Lower lobe of right lung (tissue), 2 donors: ENCODE data around the gene ASCL1. TPM values are rescaled to one million over a fixed set of nuclear protein-coding genes. Genes with fewer than 3 reads are reported as not detected.

ENCODE experiments used
- ATAC-seq, 2 donors: fragments of 200-7000 bp; cut with Tn5 transposase; one replicate each; pipeline ENCODE4 v1.9.1; 2020 to 2022; ENCODE audit warnings: mild to moderate bottlenecking in 2 of 2, moderate library complexity in 2 of 2
- DNase-seq: peaks from one replicate; pipeline ENCODE4 v3.0.0-alpha.2; 2020
- H3K27ac ChIP-seq: fragments of 200-600 bp; one replicate; pipeline ENCODE4 v1.8.0; 2022
- H3K27me3 ChIP-seq: fragments of 200-600 bp; one replicate; pipeline ENCODE4 v1.8.0; 2022; ENCODE audit warnings: low read depth
- H3K36me3 ChIP-seq: fragments of 200-600 bp; one replicate; pipeline ENCODE4 v1.8.0; 2022; ENCODE audit warnings: mild to moderate bottlenecking
- H3K4me1 ChIP-seq: fragments of 200-600 bp; one replicate; pipeline ENCODE4 v1.8.0; 2022
- H3K4me3 ChIP-seq: fragments of 200-600 bp; one replicate; pipeline ENCODE4 v1.8.0; 2022; ENCODE audit warnings: mild to moderate bottlenecking
- H3K9me3 ChIP-seq: fragments of 200-600 bp; one replicate; pipeline ENCODE4 v1.8.0; 2022
- intact Hi-C: fragments of 100-400 bp; cut with DNase I; formaldehyde crosslinking; loops from one replicate; pipeline ENCODE4 v1.11.0; 2022
- total RNA-seq: library from RNA; stranded (reverse); fragmentation: NEBNext Ultra II Directional; extraction: Animal tissue kit (Norgen Biotek cat#: 25700); gene quantifications from one replicate; pipeline ENCODE4 v1.2.1, GENCODE V29; 2021
- TF ChIP-seq, protein P1 (sequence below): fragments of 200-600 bp; IDR thresholded peaks from one replicate; pipeline ENCODE4 v1.8.0; 2022; ENCODE audit warnings: antibody characterized with exemption, mild to moderate bottlenecking
- donor health status: DM: no; HTN: yes; CAD: no; lungs with severe emphysema.

ASCL1 gene
- total RNA-seq, 1 donor from 2014 or later: 0.15 TPM

DNA sequence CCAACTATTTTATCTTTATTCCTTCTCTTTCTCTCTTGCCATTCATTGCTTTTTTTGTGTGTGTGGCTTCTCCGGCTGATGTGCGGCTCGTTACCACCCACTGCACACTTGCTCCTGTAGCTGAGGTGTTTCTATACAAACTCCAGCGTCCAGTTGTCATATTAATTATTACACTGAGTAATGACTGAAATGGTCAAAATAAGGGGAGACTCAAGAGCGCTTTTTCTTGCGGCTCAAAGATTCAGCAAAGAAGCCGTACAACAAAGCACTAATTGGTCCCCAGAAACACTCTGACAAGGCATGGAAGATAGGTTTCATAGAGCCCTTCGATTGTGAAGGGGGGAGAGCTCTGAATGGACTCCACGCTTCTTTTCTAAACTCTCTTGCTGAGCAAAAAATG is 5.6 kb upstream of the ASCL1 start:
- ATAC-seq (no peak), DNase-seq (no peak)
- peaks cover 73% of the 10 kb centered on the region for H3K27me3 ChIP-seq
- TF ChIP-seq, protein P1, sequence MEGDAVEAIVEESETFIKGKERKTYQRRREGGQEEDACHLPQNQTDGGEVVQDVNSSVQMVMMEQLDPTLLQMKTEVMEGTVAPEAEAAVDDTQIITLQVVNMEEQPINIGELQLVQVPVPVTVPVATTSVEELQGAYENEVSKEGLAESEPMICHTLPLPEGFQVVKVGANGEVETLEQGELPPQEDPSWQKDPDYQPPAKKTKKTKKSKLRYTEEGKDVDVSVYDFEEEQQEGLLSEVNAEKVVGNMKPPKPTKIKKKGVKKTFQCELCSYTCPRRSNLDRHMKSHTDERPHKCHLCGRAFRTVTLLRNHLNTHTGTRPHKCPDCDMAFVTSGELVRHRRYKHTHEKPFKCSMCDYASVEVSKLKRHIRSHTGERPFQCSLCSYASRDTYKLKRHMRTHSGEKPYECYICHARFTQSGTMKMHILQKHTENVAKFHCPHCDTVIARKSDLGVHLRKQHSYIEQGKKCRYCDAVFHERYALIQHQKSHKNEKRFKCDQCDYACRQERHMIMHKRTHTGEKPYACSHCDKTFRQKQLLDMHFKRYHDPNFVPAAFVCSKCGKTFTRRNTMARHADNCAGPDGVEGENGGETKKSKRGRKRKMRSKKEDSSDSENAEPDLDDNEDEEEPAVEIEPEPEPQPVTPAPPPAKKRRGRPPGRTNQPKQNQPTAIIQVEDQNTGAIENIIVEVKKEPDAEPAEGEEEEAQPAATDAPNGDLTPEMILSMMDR: no peak
- peaks cover 10% of the 10 kb centered on the region for H3K4me1 ChIP-seq
- H3K36me3 ChIP-seq: no peaks in the 10 kb centered on the region
- no peaks in the 10 kb centered on the region for H3K9me3 ChIP-seq
- H3K4me3 ChIP-seq: no peak overlapping the region
- intact Hi-C loops: no loop called here
- no peak overlapping the region for H3K27ac ChIP-seq

GRCh38 chr12:102953221-102953620 is 4.3 kb upstream of the ASCL1 start:
- intact Hi-C loops: no loop called here
- Histone ChIP-seq H3K27ac (no peak overlapping the region), H3K36me3 (no peaks in the 10 kb centered on the region), H3K9me3 (no peaks in the 10 kb centered on the region), H3K4me1 (peaks cover 15% of the 10 kb centered on the region), H3K4me3 (no peak overlapping the region), H3K27me3 (peaks cover 87% of the 10 kb centered on the region)
- no peak for DNase-seq
- TF ChIP-seq, protein P1: no peak
- no peak for ATAC-seq

- H3K4me1 ChIP-seq: peaks cover 21% of the 10 kb centered on the region
- H3K27me3 ChIP-seq: peaks cover 87% of the 10 kb centered on the region
- ATAC-seq: no peak
- H3K9me3 ChIP-seq: no peaks in the 10 kb centered on the region
- TF ChIP-seq, protein P1: no peak
- H3K36me3 ChIP-seq: no peaks in the 10 kb centered on the region
- no peak for DNase-seq
- intact Hi-C loops: no loop called here
- no peak overlapping the region for H3K4me3 ChIP-seq
- H3K27ac ChIP-seq: no peak overlapping the region
These were observed 3.3 kb upstream of the ASCL1 start for GRCh38 chr12:102954134-102954533.

GRCh38 chr12:102955926-102956737 is 1.3 kb upstream of the ASCL1 start:
- intact Hi-C loops: no loop called here
- peak; percentile 23 to 41 for ATAC-seq
- TF ChIP-seq, protein P1: no peak
- no peak for DNase-seq
- Histone ChIP-seq H3K9me3 (no peaks in the 10 kb centered on the region), H3K4me1 (peaks cover 13% of the 10 kb centered on the region), H3K27ac (no peak overlapping the region), H3K4me3 (no peak overlapping the region), H3K36me3 (no peaks in the 10 kb centered on the region), H3K27me3 (peaks cover 86% of the 10 kb centered on the region)

DNA sequence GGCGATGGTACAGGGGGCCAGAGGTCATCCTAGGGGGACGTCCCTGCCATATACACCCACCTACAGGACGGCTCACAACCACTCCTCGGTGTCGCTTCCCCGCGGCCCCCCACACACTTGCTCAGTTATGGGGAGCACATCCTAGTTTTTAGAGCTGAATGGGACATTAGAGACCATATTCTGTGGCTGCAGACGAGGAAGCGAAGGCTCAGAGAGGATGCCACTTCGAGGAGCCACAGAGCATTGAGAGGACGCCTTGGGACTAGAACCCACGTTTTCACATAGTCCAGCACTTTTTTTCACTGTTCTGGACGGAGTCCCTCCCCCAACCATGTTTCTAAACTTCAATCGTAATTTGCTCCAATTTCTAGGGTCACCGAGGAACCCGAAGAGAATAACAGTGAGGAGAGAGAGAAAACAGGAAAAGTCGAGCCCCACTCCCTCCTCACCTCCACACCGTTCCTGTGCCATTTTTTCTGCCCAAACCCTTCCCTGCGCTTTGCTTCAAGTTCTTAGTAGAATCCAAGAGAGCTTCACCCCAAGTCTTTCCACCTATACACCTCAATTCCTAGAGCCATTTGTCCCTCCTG is 641 bp upstream of the ASCL1 start:
- no peaks in the 10 kb centered on the region for H3K36me3 ChIP-seq
- no peak for ATAC-seq
- no peak overlapping the region for H3K27ac ChIP-seq
- DNase-seq: no peak
- H3K4me3 ChIP-seq: no peak overlapping the region
- H3K9me3 ChIP-seq: no peaks in the 10 kb centered on the region
- TF ChIP-seq, protein P1: no peak
- H3K27me3 ChIP-seq: peaks cover 86% of the 10 kb centered on the region
- intact Hi-C loops: no loop called here
- H3K4me1 ChIP-seq: peaks cover 12% of the 10 kb centered on the region
